Suprapubic skin (tissue), 4 donors: ENCODE measurements around the gene IRF9. TPM values are rescaled to one million over a fixed set of nuclear protein-coding genes. Genes with fewer than 3 reads are reported as not detected.
A peak's percentile ranks its signal among the peaks of the same experiment; 100 is the strongest.

Experiments
- DNase-seq, 2 donors: peaks; one replicate each; pipeline ENCODE4 v3.0.0-alpha.2; 2019; ENCODE audit warnings: low spot score in 2 of 2
- H3K27ac ChIP-seq: fragments of 200-600 bp; sonication (generic); one replicate; pipeline ENCODE4 v1.5.1; 2019
- H3K27me3 ChIP-seq: fragments of 200-600 bp; sonication (generic); one replicate; pipeline ENCODE4 v1.5.1; 2019
- H3K36me3 ChIP-seq: fragments of 200-600 bp; sonication (generic); one replicate; pipeline ENCODE4 v1.5.1; 2019
- H3K4me1 ChIP-seq: fragments of 200-600 bp; sonication (generic); one replicate; pipeline ENCODE4 v1.5.1; 2019
- H3K4me3 ChIP-seq: fragments of 200-600 bp; sonication (generic); one replicate; pipeline ENCODE4 v1.5.1; 2019; ENCODE audit warnings: mild to moderate bottlenecking
- H3K9me3 ChIP-seq: fragments of 200-600 bp; sonication (generic); one replicate; pipeline ENCODE4 v1.5.1; 2019
- CTCF ChIP-seq, 2 donors: fragments of 200-600 bp in 1 of 2; fragments of 450-650 bp in 1 of 2; sonication (generic) in 1 of 2; IDR thresholded peaks; one replicate each; pipeline ENCODE4 v1.5.1; 2016 to 2019; ENCODE audit warnings: antibody characterized with exemption in 2 of 2, mild to moderate bottlenecking in 1 of 2, moderate library complexity in 1 of 2
- EP300 ChIP-seq: sonication (generic); formaldehyde crosslinking; IDR thresholded peaks from one replicate; pipeline ENCODE4 v1.6.1; 2017; ENCODE audit warnings: antibody characterized with exemption
- POLR2A ChIP-seq, 2 donors: fragments of 450-650 bp; IDR thresholded peaks; one replicate each; pipeline ENCODE4 v1.6.1; 2017; ENCODE audit warnings: antibody characterized with exemption in 2 of 2, mild to moderate bottlenecking in 2 of 2, moderate library complexity in 2 of 2
- POLR2AphosphoS5 ChIP-seq, 3 donors: sonication (generic); formaldehyde crosslinking; IDR thresholded peaks; one replicate each; pipeline ENCODE4 v1.6.1; 2017; ENCODE audit warnings: antibody characterized with exemption in 3 of 3
- WGBS: methylation state at CpG from one replicate; pipeline ENCODE4 v1.1.5; 2018; 5-methylcytosine and 5-hydroxymethylcytosine counted together
- total RNA-seq, 4 donors: library from RNA; depleted of rRNA; stranded (reverse); fragments of >200 nt; gene quantifications; one replicate each; pipeline ENCODE4 v1.1.0, GENCODE V29; 2016

IRF9 gene
- total RNA-seq, 4 donors from 2014 or later, result 31.1 to 45.2 (median 37.5) TPM

DNA sequence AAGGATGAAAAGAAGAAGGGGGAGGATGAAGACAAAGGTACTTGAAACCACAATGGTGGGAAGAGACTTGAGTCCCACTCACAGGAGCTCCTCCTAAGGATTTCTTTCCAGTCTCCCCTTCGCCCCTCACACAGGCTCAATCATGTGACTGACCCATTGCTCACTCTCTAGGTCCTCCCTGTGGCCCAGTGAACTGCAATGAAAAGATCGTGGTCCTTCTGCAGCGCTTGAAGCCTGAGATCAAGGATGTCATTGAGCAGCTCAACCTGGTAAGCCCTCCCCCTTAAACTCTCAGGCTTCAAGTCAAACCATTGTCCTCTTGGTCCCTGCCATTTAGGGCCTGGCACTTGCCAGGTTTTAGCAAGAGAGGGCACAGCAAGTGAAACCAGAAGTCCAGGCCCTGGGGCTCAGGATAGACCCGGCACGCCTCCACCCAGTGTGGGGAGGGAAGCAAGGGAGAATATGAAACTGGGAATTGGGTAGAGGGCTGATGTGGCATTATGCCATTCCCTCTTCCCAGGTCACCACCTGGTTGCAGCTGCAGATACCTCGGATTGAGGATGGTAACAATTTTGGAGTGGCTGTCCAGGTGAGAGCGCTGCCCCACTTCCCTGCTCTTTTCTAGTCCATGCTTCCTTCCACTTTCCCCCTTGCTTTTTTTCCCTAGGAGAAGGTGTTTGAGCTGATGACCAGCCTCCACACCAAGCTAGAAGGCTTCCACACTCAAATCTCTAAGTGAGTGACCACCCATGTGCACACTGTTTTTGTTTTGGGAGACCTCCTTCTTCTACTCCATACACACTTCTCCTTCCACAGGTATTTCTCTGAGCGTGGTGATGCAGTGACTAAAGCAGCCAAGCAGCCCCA lies 23.3 kb upstream of the IRF9 start:
- no peak for DNase-seq
- WGBS, result 85% methylated on average over 8 of the region's 8 CpGs
- no peak overlapping the region for H3K27ac ChIP-seq
- H3K4me3 ChIP-seq, result no peak overlapping the region
- peaks cover 55% of the 10 kb centered on the region for H3K4me1 ChIP-seq
- H3K27me3 ChIP-seq, result no peaks in the 10 kb centered on the region
- H3K9me3 ChIP-seq, result no peaks in the 10 kb centered on the region
- TF ChIP-seq POLR2A (IDR thresholded peaks at IDR 0.05), result no peak
- TF ChIP-seq CTCF (IDR thresholded peaks at IDR 0.05), result no peak
- no peak for TF ChIP-seq POLR2AphosphoS5 (IDR thresholded peaks at IDR 0.05)
- TF ChIP-seq EP300, result no peak
- peaks cover 22% of the 10 kb centered on the region for H3K36me3 ChIP-seq

DNA sequence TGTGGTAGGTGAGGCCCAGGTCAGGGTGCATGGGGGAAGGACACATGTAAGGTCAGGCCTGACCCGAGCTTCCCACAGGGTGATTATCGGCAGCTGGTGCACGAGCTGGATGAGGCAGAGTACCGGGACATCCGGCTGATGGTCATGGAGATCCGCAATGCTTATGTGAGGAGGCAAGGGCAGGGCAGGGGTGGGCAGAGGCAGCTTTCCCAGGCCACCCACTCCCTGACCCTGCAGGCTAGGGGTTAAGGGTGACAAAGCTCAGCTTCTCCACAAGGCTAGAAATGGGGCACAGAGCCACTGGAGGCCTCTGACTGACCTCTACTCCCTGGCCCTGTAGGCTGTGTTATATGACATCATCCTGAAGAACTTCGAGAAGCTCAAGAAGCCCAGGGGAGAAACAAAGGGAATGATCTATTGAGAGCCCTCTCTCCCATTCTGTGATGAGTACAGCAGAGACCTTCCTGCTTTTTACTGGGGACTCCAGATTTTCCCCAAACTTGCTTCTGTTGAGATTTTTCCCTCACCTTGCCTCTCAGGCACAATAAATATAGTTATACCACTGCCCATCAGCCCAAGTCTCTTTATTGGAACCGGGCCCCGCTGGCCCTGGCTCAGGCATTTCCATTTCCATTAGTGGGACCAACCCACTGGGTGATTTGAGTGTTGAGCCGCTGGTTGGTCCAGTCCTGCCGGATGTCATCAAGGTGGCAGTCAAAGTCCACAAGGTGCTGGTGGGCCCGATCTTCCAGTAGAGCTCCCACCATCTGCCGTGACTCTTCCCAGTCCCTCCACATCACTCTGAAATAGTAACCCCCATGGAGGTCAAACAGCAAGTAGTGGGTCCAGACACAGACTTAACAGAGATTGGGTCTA lies 22.4 kb upstream of the IRF9 start:
- peaks cover 54% of the 10 kb centered on the region for H3K4me1 ChIP-seq
- DNase-seq, result no peak
- 81% methylated on average over 13 of the region's 13 CpGs for WGBS
- H3K4me3 ChIP-seq, result no peak overlapping the region
- no peak overlapping the region for H3K27ac ChIP-seq
- TF ChIP-seq CTCF (IDR thresholded peaks at IDR 0.05), result no peak
- TF ChIP-seq POLR2AphosphoS5 (IDR thresholded peaks at IDR 0.05), result no peak
- TF ChIP-seq POLR2A (IDR thresholded peaks at IDR 0.05), result no peak
- TF ChIP-seq EP300, result no peak
- no peaks in the 10 kb centered on the region for H3K9me3 ChIP-seq
- H3K36me3 ChIP-seq, result peaks cover 28% of the 10 kb centered on the region
- no peaks in the 10 kb centered on the region for H3K27me3 ChIP-seq

- Histone ChIP-seq H3K4me1 (peaks cover 54% of the 10 kb centered on the region), H3K36me3 (peaks cover 32% of the 10 kb centered on the region), H3K9me3 (no peaks in the 10 kb centered on the region), H3K27me3 (no peaks in the 10 kb centered on the region), H3K27ac (no peak overlapping the region), H3K4me3 (peak overlapping the region; percentile 76)
- TF ChIP-seq POLR2A (IDR thresholded peaks at IDR 0.05) (no peak), POLR2AphosphoS5 (IDR thresholded peaks at IDR 0.05) (no peak), CTCF (IDR thresholded peaks at IDR 0.05) (no peak), EP300 (no peak)
- 86% methylated on average over 9 of the region's 9 CpGs for WGBS
- DNase-seq, result no peak
Observed at GRCh38 chr14:24139272-24139934, 21.7 kb upstream of the IRF9 start.

DNA sequence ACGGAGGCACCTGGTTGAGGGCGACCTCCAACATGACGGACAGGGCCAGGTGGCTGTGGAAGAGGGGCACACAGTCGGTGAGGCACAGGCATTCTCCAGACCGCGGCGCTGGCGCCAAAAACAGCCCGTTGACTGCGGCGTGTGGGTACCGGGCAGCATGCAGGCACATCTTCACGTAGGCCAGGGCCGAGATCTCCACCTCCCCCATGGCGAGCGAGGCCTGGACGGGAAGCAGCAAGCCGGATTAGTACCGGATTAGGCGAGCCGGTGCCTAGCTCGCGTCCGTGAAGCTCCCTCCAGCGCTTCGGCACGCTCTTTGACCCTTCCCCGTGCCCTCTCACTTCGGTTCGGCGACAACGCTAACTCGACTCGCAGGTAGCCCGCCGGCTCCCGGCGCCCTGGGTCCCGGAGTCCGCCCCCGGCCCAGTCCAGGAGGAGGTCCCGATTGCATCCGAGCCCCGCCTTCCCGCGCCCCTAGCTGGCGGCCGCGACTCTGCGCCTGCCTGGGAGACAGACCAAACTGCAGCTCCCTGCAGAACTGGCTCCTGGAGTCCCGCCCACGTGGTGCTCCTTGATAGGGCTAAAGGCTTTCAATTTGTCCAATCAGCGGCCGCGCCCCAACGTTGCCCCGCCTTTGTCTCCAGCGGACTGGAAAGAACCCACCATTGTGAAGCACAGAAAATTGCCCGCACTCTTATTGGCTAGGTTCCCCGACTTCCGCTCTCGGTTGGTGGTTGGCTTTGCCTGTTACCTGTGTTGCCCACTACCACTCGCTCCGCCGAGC lies 19.8 kb upstream of the IRF9 start, which contains the start of gene EMC9:
EMC9 (minus strand) TSS at position 495 of the 784 bp plus-strand sequence; CDS start at position 208, 287 bp downstream.
- peak within 1 kb of the TSS; percentile 89 for H3K27ac ChIP-seq
- no peaks in the 10 kb centered on the region for H3K9me3 ChIP-seq
- TF ChIP-seq POLR2A (IDR thresholded peaks at IDR 0.05) (no peak), EP300 (no peak), CTCF (IDR thresholded peaks at IDR 0.05) (peak; percentile 54 to 78), POLR2AphosphoS5 (IDR thresholded peaks at IDR 0.05) (peak in 2 of 3 donors; percentile 9 to 45)
- peak within 1 kb of the TSS; percentile 76 for H3K4me3 ChIP-seq
- peak; percentile 100 for DNase-seq
- 0% methylated on average over 40 of the region's 65 CpGs for WGBS
- H3K27me3 ChIP-seq, result no peaks in the 10 kb centered on the region
- peaks cover 61% of the 10 kb centered on the region for H3K4me1 ChIP-seq
- H3K36me3 ChIP-seq, result peaks cover 32% of the 10 kb centered on the region
